Progenitor cell of endocrine pancreas (in vitro differentiated cells): ENCODE data around the gene DLX3. TPM values are rescaled to one million over a fixed set of nuclear protein-coding genes. Genes with fewer than 3 reads are reported as not detected.
"Not testable (repeated sequence)": the region's sequence is repeated elsewhere in the genome, so short reads cannot be mapped to it uniquely, and the experiment has no call there.

Source experiments
- DNase-seq: peaks from one replicate; pipeline ENCODE4 v3.0.0; 2021; ENCODE audit warnings: low spot score; ENCODE audit not compliant: unreplicated experiment
- H3K27ac Mint-ChIP-seq: 2 replicates; pipeline ENCODE4 v1.8.0; 2021; ENCODE audit warnings: mild to moderate bottlenecking, moderate library complexity, mixed read lengths
- H3K27me3 Mint-ChIP-seq: 2 replicates; pipeline ENCODE4 v1.8.0; 2021; ENCODE audit warnings: mixed read lengths
- H3K36me3 Mint-ChIP-seq: 2 replicates; pipeline ENCODE4 v1.8.0; 2022; ENCODE audit warnings: mixed read lengths; ENCODE audit not compliant: insufficient read depth
- H3K4me1 Mint-ChIP-seq: 2 replicates; pipeline ENCODE4 v1.8.0; 2021; ENCODE audit warnings: low read depth, mixed read lengths
- H3K4me3 Mint-ChIP-seq: 2 replicates; pipeline ENCODE4 v1.8.0; 2021; ENCODE audit warnings: low read depth, mild to moderate bottlenecking, moderate library complexity, mixed read lengths
- H3K9me3 Mint-ChIP-seq: 2 replicates; pipeline ENCODE4 v1.8.0; 2021; ENCODE audit warnings: low read depth, mixed read lengths
- long read RNA-seq: library from polyadenylated mRNA; unstranded; transcript quantifications from one replicate; pipeline ENCODE4 v2.0.0, GENCODE V29; 2020
- total RNA-seq: library from RNA; stranded (reverse); gene quantifications from 2 replicates; pipeline ENCODE4 v1.2.1, GENCODE V29; 2021
- TF ChIP-seq, protein P1 (sequence below): fragments of 200-600 bp; sonication (generic); IDR thresholded peaks from one replicate; pipeline ENCODE4 v1.5.0; 2021; ENCODE audit warnings: antibody characterized with exemption, mild to moderate bottlenecking; ENCODE audit not compliant: unreplicated experiment

Gene DLX3
- 1.5 and 1.8 TPM in 2 replicates for total RNA-seq
- long read RNA-seq, partial matches to known transcripts, result 0 of 1 reads
- long read RNA-seq, other reads (novel, unspliced or antisense), result 0 of 1 reads

DNA sequence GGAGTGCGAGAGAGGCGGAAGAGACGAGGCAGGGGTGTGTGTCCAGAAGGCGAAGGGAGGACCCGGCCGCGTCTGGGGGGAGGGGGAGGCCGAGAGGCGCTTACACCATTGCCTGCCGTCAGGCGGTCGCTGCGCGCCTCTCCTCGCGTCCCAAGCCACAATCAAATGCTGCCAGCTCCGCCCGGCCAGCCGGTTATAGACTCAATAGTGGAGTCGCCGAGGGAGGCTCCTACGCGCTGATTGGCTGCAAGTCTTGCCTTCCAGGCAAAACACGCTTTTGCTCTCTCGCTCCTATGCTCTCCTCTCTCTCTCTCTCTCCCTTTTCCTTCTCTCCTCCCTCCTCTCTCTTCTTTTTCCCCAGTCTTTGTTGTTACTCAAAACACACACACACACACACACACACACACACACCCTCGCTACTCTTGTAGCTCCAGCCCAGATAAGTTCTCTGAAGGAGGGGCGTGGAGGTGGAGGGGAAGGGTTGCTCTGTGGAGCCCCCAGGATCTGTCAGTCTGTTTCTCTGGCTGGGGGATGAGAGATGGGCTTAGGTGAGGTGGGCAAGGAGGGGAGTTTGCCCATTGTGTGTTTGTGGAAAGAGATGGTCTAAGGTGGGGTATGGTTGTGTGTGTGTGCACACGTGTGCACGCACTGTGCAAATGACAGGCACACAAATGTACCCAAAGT, at the start of gene DLX3:
Gene DLX3, minus strand, starts transcription at position 170 of the 684 bp plus-strand sequence. CDS start 226 bp downstream, outside the sequence.
- no peaks in the 10 kb centered on the region for H3K9me3 Mint-ChIP-seq
- H3K4me3 Mint-ChIP-seq, result peak within 1 kb of the TSS; percentile 70
- TF ChIP-seq, protein P1, sequence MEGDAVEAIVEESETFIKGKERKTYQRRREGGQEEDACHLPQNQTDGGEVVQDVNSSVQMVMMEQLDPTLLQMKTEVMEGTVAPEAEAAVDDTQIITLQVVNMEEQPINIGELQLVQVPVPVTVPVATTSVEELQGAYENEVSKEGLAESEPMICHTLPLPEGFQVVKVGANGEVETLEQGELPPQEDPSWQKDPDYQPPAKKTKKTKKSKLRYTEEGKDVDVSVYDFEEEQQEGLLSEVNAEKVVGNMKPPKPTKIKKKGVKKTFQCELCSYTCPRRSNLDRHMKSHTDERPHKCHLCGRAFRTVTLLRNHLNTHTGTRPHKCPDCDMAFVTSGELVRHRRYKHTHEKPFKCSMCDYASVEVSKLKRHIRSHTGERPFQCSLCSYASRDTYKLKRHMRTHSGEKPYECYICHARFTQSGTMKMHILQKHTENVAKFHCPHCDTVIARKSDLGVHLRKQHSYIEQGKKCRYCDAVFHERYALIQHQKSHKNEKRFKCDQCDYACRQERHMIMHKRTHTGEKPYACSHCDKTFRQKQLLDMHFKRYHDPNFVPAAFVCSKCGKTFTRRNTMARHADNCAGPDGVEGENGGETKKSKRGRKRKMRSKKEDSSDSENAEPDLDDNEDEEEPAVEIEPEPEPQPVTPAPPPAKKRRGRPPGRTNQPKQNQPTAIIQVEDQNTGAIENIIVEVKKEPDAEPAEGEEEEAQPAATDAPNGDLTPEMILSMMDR, result no peak
- H3K27ac Mint-ChIP-seq, result peak within 1 kb of the TSS; percentile 26
- peak; percentile 65 for DNase-seq
- peaks cover 1% of the 10 kb centered on the region for H3K36me3 Mint-ChIP-seq
- H3K27me3 Mint-ChIP-seq, result peaks cover 72% of the 10 kb centered on the region
- H3K4me1 Mint-ChIP-seq, result peaks cover 17% of the 10 kb centered on the region

DNA sequence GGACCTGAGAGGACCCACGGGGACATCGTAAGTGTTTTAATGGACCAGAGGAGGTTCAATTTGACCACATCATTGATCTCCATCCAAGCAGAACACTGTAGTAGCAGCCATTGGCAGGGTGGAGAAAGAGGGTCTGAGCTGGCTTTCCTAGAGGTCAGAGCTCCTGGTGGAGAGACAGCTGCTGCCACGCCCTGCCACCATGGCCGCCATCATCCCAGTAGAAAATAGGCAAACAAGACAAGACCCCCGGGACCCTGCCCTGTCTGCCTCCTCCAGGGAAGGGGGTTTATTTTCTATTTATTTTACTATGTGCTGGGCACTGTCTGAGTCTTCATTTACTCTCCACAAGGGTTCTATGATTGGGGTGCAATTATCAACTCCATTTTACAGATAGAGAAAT, 49.5 kb upstream of the DLX3 start:
- no peaks in the 10 kb centered on the region for H3K9me3 Mint-ChIP-seq
- TF ChIP-seq, protein P1, result no peak
- H3K27me3 Mint-ChIP-seq, result peaks cover 15% of the 10 kb centered on the region
- no peak overlapping the region for H3K27ac Mint-ChIP-seq
- H3K4me3 Mint-ChIP-seq, result no peak overlapping the region
- H3K36me3 Mint-ChIP-seq, result no peaks in the 10 kb centered on the region
- no peak for DNase-seq
- H3K4me1 Mint-ChIP-seq, result no peaks in the 10 kb centered on the region

DNA sequence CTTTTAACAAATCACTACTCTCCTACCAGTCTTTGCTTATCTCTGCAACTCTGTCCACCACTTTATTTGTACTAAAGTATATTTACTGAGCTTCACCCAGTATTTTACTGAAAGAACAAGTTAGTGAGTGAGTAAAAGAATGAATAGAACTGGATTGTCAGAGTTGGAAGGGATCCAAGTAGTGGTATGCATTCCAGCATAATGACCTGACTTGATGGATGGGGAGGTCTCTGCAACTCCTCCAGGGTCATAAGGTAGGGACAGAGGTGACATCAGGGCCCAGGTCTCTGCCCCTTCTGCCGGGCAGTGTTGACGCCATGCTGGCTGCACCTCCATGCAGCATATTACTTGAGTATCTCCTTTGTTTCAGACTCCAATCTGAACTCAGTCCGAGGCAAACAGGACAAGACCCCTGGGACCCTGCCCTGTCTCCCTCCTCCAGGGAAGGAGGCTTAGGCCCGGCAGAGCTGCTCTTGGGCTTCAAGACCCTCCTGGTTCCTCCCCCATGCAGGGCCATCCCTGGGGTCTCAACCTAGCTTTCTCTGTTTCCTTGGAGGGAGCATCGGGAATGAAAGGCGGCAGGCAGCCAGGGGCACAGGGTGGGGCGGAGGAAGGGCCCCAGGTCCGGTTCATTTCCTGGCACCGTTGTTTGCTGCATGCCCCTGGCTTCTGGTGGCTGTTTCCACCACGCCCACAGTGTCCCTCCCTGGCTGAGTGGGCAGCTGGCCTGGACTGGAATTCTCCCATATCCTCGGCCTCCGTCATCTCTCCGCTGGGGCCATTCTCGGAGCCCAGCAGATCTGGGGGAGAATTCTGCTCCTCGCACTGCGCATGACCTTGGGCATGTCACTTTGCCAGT, 48.5 kb upstream of the DLX3 start:
- Mint-ChIP-seq H3K4me3 (no peak overlapping the region), H3K36me3 (no peaks in the 10 kb centered on the region), H3K27ac (no peak overlapping the region), H3K9me3 (no peaks in the 10 kb centered on the region), H3K27me3 (peaks cover 11% of the 10 kb centered on the region), H3K4me1 (no peaks in the 10 kb centered on the region)
- DNase-seq, result no peak
- TF ChIP-seq, protein P1, result no peak

DNA sequence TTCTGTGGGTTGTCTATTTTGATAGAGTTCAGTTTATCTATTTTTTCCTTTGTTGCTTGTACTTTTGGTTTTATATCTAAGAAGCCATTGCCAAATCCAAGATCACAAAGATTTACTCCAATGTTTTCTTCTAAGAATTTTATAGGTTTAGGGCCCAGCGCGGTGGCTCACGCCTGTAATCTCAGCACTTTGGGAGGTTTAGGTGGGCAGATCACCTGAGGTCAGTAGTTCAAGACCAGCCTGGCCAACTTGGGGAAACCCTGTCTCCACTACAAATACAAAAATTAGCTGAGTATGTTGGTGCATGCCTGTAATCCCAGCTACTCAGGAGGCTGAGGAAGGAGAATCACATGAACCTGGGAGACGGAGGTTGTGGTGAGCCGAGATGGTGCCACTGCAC, 47.2 kb upstream of the DLX3 start:
- Mint-ChIP-seq H3K36me3 (no peaks in the 10 kb centered on the region), H3K27ac (no peak overlapping the region), H3K4me1 (no peaks in the 10 kb centered on the region), H3K9me3 (no peaks in the 10 kb centered on the region), H3K4me3 (no peak overlapping the region), H3K27me3 (peaks cover 8% of the 10 kb centered on the region)
- DNase-seq, result no peak
- TF ChIP-seq, protein P1, result no peak

DNA sequence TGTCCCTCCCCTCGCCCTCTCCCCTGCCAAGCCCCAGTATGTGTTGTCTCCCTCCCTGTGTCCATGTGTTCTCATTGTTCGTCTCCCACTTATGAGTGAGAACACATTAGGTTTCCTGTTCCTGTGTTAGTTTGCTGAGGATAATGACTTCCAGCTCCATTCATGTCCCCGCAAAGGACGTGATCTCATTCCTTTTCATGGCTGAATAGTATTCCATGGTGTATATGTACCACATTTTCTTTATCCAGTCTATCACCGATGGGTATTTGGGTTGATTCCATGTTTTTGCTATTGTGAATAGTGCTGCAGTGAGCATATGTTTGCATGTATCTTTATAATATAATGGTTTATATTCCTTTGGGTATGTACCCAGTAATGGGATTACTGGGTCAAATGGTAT, 45.5 kb upstream of the DLX3 start:
- H3K4me3 Mint-ChIP-seq, H3K27ac Mint-ChIP-seq, H3K36me3 Mint-ChIP-seq, DNase-seq, H3K9me3 Mint-ChIP-seq, H3K27me3 Mint-ChIP-seq, H3K4me1 Mint-ChIP-seq: not testable (repeated sequence)
